Loucy (cell line): ENCODE data around the gene VTCN1.

Source experiments
- EZH2phosphoT487 ChIP-seq: fragments of 200-600 bp; IDR thresholded peaks from 2 replicates; pipeline ENCODE4 v1.6.1; 2018; ENCODE audit warnings: antibody characterized with exemption, mild to moderate bottlenecking, moderate library complexity, borderline replicate concordance
- TF ChIP-seq, protein P1 (sequence below): fragments of 200-600 bp; sonication (generic); conservative IDR thresholded peaks from 2 replicates; pipeline ENCODE4 v1.5.1; 2014; ENCODE audit warnings: mild to moderate bottlenecking, antibody characterized with exemption, low read length

DNA sequence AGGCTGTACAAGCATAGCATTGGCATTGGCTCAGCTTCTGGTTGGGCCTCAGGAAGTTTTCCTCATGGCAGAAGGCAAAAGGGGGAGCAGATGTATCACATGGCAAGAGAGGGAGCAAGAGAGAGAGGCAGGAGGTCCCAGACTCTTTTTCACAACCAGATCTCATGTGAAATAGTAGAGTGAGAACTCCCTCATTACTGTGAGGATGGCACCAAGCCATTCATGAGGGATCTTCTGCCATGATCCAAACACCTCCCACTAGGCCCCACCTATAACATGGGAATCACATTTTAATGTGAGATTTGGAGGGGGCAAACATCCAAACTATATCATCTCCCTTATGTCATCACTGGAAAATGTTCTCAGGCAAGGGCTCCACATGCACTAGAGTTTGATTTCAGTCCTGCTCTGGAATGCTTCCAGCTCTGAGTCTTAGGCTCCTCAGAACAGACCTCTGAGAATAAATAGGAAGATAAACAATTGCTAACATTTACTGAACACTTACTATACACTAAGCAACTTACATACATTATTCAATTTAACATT is 39.4 kb upstream of the VTCN1 start:
- TF ChIP-seq, protein P1, sequence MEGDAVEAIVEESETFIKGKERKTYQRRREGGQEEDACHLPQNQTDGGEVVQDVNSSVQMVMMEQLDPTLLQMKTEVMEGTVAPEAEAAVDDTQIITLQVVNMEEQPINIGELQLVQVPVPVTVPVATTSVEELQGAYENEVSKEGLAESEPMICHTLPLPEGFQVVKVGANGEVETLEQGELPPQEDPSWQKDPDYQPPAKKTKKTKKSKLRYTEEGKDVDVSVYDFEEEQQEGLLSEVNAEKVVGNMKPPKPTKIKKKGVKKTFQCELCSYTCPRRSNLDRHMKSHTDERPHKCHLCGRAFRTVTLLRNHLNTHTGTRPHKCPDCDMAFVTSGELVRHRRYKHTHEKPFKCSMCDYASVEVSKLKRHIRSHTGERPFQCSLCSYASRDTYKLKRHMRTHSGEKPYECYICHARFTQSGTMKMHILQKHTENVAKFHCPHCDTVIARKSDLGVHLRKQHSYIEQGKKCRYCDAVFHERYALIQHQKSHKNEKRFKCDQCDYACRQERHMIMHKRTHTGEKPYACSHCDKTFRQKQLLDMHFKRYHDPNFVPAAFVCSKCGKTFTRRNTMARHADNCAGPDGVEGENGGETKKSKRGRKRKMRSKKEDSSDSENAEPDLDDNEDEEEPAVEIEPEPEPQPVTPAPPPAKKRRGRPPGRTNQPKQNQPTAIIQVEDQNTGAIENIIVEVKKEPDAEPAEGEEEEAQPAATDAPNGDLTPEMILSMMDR, result no peak
- TF ChIP-seq EZH2phosphoT487, result no peak
